GM21786 (cell line): ENCODE results near the gene LDB2.

Experiments used
- ATAC-seq: cut with Tn5 transposase; IDR thresholded peaks from one replicate; pipeline ENCODE4 v1.9.1; 2021; ENCODE audit not compliant: unreplicated experiment

The LDB2 gene

DNA sequence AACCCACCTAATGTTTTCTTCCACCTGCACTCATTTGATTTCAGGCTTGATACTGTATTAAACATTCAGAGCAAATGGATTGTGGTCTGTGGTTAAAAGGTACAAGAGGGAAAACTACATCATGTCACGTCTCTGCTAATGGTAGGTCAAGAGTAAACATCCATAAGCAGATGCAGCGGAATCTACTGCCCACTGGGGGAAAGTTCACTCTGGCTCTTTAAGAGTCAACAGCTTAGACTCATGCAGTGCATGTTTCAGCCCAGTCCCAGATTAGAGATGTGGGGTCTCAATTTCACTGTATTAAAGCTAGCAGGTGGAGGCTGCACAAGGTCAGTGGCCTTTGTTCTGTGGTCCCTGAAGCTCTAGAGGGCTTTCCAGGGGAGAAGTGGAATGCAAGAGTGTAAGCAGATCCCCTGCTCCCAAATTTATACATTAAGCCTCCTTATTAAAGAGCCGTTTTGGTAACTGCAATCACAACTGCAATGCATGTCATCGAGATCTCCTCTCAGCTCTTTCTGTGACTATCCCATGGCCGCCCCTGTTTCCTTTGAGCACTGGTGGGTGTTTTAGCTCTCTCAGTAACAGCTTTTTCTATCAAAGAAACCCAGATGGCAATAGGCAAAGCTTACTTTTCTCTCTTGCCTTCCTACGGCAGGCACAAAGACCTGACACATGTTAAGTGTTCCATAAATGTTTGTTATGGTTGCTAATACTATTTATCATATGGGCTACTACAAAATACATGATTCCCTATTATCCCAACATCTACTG is 53.4 kb downstream of the LDB2 start:
- ATAC-seq: no peak

GRCh38 chr4:16843831-16844508 is 54.5 kb downstream of the LDB2 start:
- no peak for ATAC-seq

DNA sequence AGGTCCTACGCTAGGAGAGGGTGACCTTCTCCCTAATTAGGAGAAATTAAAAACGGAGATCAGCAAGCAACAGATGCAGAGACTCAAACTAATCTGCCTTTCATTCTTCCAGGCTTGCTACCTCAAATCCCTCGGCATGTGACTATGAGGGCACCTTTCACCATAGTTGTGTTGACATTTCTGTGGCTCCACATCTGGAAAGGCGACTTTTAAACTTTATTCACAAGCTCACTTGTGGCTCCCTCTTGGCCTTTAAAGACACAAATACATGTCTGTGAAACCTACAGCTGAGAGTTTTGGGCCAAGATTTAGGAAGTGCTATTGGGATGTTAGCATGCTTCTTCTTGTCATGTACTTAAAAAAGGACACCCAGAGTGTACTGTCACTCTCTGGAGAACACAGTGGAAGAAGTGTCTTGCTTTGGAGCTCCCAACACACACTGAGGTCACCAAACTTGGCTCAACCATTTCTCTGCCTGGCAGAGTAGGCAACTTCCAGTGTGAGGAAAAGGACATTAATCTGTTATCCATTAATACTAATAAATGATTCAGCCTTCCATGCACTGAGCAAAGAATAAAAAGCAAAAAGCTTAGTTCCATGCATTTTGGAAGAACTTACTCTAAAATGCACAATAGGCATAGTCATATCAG is 60.1 kb downstream of the LDB2 start:
- ATAC-seq: no peak

- ATAC-seq: no peak
Observed at GRCh38 chr4:16837475-16837874, 61.0 kb downstream of the LDB2 start.

DNA sequence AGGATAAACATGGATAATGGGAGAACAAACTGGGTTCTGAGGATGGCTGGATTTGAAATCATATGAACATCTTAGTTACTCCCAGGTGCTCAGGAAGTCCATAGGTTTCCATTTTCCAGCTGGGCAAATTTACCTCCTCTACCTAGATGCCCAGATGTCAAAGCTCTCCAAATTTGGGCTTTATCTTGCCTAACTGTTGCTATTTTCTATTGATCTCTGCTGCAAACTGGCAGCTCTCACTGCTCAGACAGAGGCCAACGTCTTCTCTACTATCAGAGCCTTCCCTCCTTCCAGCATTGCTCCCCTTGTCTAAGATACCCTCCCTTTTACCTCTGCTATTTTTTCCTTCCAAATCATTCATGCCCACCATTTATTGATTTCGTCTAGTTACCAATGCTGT is 62.1 kb downstream of the LDB2 start:
- ATAC-seq: no peak

GRCh38 chr4:16835597-16836247 is 62.7 kb downstream of the LDB2 start:
- no peak for ATAC-seq

DNA sequence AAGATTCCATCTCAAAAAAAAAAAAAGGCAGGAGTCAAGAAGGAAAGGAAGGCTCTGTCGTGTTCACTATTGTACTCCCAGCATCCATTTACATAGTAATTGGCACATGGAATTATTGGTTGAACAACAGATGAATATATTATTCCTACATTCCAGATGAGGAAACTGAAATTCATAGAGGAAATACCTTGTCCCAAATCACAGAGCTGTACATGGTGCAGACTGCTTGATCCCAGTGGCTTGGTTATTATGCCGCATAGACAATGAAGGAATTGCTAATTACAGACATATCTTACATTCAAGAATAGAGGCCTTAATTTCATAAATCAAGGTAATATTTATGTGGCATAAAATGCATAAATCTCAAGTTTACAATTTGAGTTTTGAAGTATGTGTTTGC is 63.6 kb downstream of the LDB2 start:
- ATAC-seq: no peak

DNA sequence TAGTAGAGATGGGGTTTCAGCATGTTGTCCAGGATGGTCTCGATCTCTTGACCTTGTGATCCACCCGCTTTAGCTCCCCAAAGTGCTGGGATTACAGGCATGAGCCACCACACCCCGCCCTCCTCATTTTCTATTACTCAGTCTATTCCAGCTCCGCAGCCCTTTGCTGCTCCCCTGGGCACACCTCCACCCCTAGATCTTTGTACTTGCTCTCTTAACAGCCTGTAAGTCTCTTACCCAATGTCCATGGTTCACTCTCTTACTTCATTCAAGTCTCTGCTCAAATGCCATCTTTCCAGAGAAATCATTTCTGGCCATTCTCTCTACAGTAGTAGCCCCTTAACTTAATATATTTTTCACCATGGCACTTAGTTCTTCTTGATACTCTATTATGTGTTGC is 64.7 kb downstream of the LDB2 start:
- ATAC-seq: no peak

DNA sequence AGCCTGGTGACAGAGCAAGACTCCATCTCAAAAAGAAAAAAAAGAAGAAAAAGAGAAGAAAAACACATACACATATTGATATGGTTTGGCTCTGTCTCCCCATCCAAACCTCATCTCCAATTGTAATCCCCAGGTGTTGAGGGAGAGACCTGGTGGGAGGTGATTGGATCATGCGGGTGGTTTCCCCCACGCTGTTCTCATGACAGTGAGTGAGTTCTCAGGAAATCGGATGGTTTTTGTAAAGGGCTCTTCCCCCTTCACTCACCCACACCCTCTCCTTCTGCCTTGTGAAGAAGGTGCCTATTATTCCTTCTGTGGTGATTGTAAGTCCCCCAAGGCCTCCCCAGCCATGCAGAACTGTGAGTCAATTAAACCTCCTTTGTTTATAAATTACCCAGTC is 68.4 kb downstream of the LDB2 start:
- ATAC-seq: no peak

- ATAC-seq: no peak
Observed at GRCh38 chr4:16827794-16828724, 70.4 kb downstream of the LDB2 start.

DNA sequence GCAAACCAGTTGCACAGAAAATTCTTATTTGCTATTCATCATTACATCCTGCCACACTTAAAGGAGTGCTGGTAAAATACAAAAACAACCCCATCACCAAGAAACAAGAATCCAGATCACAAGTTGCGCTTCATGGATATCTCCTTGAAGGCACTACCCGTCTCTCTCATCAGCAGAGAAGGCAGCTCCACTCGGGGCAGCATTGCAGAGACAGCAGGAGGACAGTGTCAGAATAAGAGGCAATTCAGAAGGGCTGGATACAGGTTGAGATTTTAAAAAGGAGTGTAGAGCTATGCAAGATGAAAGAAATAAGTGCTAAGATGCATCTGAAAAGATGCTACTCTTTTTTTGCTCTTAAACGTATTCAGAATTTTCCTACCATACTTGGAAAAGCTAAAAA is 71.4 kb downstream of the LDB2 start:
- ATAC-seq: no peak

DNA sequence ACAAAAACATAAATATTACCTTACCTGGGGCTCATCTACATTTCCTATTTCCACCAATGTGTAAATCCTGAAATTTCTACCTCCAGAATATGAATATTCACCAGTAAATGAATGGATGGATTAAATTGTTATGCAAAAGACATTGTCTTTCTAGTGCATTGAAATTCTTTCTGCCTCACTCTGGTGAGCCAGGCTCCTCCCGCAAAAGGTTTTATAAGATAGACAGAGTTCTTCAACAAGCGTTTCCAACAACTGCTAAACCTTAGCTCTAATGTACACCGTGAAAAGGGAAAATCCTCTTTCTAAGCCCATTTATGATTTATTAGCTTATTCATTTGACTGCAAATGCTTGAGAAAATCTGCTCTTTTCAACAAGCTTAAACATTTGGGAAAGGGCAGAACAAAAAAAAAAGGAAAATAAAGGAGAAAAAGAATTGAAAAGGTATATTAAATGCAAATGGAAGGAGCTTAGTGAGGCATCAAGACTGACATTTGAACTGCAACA is 72.0 kb downstream of the LDB2 start:
- ATAC-seq: no peak

- no peak for ATAC-seq
Observed at GRCh38 chr4:16824278-16824806, 74.1 kb downstream of the LDB2 start.

DNA sequence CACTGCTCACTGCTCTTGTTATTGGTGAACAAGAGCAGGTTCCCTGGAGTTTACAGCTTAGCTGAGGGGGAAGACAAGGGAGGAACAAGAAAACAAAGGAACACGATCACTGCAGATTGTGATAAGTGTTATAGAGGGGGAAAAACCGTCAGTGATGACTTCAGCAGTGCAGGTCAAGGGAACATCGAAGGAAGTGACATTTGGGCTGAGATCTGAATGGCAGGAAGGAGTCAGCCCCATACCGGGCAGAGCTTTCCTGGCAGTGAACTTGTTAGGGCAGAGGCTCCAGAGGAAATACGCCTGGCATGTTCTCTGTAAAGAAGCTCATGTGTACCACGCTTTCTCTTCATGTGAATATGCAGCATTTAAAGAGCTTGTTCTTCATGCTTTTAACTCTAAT is 78.1 kb downstream of the LDB2 start:
- no peak for ATAC-seq

GRCh38 chr4:16819652-16820051 is 78.8 kb downstream of the LDB2 start:
- ATAC-seq: no peak

DNA sequence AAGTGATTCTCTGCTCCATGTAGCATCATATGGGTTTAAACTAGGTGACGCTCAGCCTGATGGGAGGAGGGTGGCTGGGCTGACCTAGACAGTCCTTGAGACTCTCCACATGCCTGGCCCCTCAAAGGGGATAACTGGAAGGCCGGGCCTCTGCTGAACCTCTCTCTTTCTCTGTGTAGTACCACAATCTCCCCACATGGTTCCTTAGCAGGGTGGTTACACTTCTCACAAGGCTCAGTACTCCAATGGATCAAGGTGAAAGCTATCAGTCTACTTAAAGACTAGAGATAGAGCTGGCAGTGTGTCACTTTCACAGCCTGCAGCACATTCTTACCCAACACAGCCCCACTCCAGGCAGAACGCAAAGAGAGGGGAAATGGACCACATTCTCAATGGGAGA is 80.4 kb downstream of the LDB2 start:
- ATAC-seq: no peak

DNA sequence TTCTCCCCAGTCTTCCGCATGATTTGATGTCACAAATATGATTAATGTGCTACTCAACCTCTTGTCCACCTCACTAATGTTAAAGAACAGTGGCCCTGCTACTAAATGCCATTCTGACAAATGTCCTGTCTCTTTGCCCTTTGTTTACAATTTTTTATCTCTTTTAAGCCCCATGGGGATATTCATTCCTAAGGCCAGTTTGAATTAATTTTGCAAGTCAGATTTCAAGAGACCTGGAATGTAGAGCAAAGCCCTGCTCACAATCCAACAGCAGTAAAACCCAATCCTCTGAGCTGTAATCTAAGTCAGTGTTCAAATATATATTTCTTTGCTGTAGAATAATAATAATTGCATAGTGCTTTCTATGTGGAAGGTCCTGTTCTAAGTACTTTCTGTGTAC is 81.2 kb downstream of the LDB2 start:
- no peak for ATAC-seq

DNA sequence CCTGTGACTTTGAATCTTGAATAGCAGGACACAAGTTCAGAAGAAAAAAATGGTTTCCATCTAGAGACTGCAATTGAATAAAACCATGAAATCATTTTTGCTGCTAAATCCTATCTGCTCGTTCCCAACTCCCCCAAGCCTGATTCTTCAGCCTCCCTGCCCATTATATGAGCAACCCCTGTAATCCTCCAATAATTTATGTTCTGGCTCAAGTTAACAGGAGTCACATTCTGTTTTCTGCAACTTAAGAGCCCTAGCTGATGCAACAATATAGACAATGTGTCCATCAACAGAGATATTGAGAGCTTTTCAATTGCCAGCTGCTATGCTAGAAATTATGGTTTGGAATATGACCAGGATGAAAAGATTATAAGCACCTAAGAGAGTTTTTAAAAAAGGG is 84.1 kb downstream of the LDB2 start:
- no peak for ATAC-seq

DNA sequence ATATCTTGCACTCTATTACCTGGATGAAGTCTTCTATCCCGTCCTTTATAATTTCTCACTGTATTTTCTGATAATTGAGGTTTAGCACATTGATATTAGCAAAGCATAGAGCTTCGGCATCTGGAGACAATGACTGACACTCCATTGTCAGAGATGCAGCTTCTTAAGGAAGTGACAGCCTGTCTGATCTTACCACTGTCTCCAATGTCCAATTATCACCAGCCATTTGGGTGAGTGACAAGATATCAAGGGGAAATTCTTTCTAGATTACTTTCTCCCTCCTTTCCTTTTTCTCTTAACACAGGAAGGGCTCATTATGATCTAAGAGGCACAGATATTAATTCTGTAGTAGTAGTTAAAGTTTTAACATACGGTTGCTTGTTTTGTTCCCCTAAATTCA is 86.4 kb downstream of the LDB2 start:
- ATAC-seq: no peak

GRCh38 chr4:16809943-16810342 is 88.5 kb downstream of the LDB2 start:
- no peak for ATAC-seq
